ENCODE data around the gene FOSL1. TPM values are rescaled to one million over a fixed set of nuclear protein-coding genes. Genes with fewer than 3 reads are reported as not detected.

FOSL1 gene
- total and polyA plus RNA-seq, 2 experiments from 2014 or later: 14.6 to 17.1 TPM

GRCh38 chr11:65934014-65934413 is 33.8 kb upstream of the FOSL1 start (continued):
- TF ChIP-seq, protein P1, sequence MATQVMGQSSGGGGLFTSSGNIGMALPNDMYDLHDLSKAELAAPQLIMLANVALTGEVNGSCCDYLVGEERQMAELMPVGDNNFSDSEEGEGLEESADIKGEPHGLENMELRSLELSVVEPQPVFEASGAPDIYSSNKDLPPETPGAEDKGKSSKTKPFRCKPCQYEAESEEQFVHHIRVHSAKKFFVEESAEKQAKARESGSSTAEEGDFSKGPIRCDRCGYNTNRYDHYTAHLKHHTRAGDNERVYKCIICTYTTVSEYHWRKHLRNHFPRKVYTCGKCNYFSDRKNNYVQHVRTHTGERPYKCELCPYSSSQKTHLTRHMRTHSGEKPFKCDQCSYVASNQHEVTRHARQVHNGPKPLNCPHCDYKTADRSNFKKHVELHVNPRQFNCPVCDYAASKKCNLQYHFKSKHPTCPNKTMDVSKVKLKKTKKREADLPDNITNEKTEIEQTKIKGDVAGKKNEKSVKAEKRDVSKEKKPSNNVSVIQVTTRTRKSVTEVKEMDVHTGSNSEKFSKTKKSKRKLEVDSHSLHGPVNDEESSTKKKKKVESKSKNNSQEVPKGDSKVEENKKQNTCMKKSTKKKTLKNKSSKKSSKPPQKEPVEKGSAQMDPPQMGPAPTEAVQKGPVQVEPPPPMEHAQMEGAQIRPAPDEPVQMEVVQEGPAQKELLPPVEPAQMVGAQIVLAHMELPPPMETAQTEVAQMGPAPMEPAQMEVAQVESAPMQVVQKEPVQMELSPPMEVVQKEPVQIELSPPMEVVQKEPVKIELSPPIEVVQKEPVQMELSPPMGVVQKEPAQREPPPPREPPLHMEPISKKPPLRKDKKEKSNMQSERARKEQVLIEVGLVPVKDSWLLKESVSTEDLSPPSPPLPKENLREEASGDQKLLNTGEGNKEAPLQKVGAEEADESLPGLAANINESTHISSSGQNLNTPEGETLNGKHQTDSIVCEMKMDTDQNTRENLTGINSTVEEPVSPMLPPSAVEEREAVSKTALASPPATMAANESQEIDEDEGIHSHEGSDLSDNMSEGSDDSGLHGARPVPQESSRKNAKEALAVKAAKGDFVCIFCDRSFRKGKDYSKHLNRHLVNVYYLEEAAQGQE (IDR thresholded peaks at IDR 0.05; ENCODE audit: unreplicated experiment): no peak
- TF ChIP-seq CREB1 (CRISPR knock-in tag; IDR thresholded peaks at IDR 0.05; ENCODE audit: low read depth) (no peak), JUNB (IDR thresholded peaks at IDR 0.05; ENCODE audit: unreplicated experiment) (no peak)

DNA sequence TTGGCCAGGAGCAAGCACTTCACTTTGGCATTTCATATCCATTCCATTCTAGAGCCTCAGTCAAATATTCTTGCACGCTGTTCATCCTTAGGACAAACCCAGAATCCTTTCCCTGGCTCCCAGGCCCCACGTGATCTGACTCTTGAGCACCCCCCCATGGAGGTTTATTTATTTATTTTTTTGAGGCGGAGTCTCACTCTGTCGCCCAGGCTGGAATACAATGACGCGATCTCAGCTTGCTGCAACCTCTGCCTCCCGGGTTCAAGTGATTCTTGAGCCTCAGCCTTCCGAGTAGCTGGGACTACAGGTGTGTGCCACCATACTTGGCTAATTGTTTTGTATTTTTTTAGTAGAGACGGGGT is 32.4 kb upstream of the FOSL1 start:
- Histone ChIP-seq H3K27ac (ENCODE audit: low read depth) (0 out of 2 replicates have a peak overlapping the region, but pooled peaks have one; percentile 61), H3K79me2 (replicated peaks; ENCODE audit: insufficient read depth) (no peaks in the 10 kb centered on the region), H3K4me1 (ENCODE audit: insufficient read depth) (peaks cover 4% of the 10 kb centered on the region), H2AFZ (peak overlapping the region; percentile 96), H4K20me1 (replicated peaks; ENCODE audit: insufficient read depth) (no peaks in the 10 kb centered on the region), H3K9me2 (ENCODE audit: insufficient read depth) (no peaks in the 10 kb centered on the region), H3K4me3 (peak overlapping the region; percentile 42; the same call in 1 of the 2 replicates), H3F3A (replicated peaks; ENCODE audit: low read depth) (0 out of 2 replicates have a peak, but pooled peaks cover 5% of the 10 kb centered on the region), H3K36me3 (ENCODE audit: insufficient read depth) (no peaks in the 10 kb centered on the region), H3K27me3 (ENCODE audit: insufficient read depth) (no peaks in the 10 kb centered on the region), H3K4me2 (peak overlapping the region; percentile 72)
- Mint-ChIP-seq H3K4me3 (peak overlapping the region; percentile 38; the same call in 2 of the 3 replicates), H3K27ac (no peak overlapping the region; the same call in 1 of the 2 replicates), H3K27me3 (ENCODE audit: insufficient read depth, low read depth, poor library complexity) (peaks cover 7% of the 10 kb centered on the region), H3K4me1 (peaks cover 19% of the 10 kb centered on the region), H3K9me3 (no peaks in the 10 kb centered on the region), H3K36me3 (ENCODE audit: low read depth) (no peaks in the 10 kb centered on the region)
- ATAC-seq (peak; percentile 74), DNase-seq (ENCODE audit: low spot score) (peak; percentile 82)
- TF ChIP-seq, protein P2, sequence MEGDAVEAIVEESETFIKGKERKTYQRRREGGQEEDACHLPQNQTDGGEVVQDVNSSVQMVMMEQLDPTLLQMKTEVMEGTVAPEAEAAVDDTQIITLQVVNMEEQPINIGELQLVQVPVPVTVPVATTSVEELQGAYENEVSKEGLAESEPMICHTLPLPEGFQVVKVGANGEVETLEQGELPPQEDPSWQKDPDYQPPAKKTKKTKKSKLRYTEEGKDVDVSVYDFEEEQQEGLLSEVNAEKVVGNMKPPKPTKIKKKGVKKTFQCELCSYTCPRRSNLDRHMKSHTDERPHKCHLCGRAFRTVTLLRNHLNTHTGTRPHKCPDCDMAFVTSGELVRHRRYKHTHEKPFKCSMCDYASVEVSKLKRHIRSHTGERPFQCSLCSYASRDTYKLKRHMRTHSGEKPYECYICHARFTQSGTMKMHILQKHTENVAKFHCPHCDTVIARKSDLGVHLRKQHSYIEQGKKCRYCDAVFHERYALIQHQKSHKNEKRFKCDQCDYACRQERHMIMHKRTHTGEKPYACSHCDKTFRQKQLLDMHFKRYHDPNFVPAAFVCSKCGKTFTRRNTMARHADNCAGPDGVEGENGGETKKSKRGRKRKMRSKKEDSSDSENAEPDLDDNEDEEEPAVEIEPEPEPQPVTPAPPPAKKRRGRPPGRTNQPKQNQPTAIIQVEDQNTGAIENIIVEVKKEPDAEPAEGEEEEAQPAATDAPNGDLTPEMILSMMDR (conservative IDR thresholded peaks at IDR 0.05; ENCODE audit: low read depth in 2 of 2): peak; percentile 51 to 71
- TF ChIP-seq NANOG (IDR thresholded peaks at IDR 0.05; ENCODE audit: borderline replicate concordance): no peak
- TF ChIP-seq STAT1 (IDR thresholded peaks at IDR 0.05; ENCODE audit: unreplicated experiment): no peak
- TF ChIP-seq ZNF114 (CRISPR knock-in tag; IDR thresholded peaks at IDR 0.05): no peak
- TF ChIP-seq JUNB (IDR thresholded peaks at IDR 0.05; ENCODE audit: unreplicated experiment): no peak
- TF ChIP-seq CREB1 (CRISPR knock-in tag; IDR thresholded peaks at IDR 0.05; ENCODE audit: low read depth): 0 out of 2 replicates have a peak, but pooled peaks have one; percentile 16

All from GM23338 (cell line).